NCI-H345 (cell line): ENCODE results near the gene R3HDM2.
A peak's percentile ranks its signal among the peaks of the same experiment; 100 is the strongest.

Experiments
- DNase-seq: peaks from one replicate; lab custom pipeline; 2025; lab: John Stamatoyannopoulos, UW

Gene R3HDM2

DNA sequence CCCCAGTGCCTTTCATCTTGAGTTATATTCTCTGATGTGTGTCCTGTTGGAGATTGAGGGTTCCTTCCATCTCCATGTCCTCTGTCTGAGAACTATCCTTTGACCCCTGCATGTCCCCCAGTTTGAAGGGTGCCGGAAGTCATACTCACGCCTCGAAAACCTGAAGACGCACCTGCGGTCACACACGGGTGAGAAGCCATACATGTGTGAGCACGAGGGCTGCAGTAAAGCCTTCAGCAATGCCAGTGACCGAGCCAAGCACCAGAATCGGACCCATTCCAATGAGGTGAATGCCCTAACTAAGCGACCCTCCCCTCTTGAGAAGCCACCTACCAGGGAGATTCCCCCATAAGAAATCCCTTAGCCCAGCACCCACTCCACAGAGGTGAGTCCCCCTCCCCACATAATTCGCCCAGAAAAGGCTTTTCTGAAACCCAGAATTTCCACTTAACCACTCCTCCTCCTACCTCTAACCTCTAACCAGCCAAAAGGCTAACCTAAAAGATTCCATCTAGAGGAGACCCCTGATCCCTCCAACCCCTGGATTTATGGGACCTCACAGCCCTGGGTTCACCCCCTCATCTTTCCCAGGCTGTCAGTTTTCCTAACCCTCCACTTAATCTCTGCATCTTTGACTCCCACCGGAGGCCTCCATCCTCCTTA lies 36.5 kb upstream of the R3HDM2 start:
- no peak for DNase-seq

DNA sequence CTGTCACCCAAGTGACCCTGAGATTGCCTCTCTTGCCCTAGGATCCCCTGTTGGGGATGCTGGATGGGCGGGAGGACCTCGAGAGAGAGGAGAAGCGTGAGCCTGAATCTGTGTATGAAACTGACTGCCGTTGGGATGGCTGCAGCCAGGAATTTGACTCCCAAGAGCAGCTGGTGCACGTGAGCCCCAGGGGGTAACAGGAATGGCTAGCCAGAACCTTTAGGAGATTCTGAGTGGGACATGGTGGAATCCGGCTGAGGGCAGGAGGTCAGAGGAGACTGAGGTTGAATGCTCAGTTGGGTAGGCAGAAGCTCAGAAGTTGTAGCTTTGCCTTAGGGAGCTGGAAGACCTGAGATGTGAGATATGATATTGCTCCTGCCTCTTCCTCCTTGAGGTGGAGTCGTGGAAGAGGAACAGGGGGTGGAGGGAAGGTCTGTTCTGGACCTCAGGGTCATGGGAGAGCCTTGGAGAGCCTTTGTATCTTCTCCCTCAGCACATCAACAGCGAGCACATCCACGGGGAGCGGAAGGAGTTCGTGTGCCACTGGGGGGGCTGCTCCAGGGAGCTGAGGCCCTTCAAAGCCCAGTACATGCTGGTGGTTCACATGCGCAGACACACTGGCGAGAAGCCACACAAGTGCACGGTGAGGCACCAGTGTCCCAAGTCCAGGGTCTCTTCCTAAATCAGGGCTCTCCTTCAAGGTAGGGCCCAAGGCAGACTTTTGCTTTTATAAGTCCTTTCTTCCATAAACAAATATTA lies 35.1 kb upstream of the R3HDM2 start:
- no peak for DNase-seq

DNA sequence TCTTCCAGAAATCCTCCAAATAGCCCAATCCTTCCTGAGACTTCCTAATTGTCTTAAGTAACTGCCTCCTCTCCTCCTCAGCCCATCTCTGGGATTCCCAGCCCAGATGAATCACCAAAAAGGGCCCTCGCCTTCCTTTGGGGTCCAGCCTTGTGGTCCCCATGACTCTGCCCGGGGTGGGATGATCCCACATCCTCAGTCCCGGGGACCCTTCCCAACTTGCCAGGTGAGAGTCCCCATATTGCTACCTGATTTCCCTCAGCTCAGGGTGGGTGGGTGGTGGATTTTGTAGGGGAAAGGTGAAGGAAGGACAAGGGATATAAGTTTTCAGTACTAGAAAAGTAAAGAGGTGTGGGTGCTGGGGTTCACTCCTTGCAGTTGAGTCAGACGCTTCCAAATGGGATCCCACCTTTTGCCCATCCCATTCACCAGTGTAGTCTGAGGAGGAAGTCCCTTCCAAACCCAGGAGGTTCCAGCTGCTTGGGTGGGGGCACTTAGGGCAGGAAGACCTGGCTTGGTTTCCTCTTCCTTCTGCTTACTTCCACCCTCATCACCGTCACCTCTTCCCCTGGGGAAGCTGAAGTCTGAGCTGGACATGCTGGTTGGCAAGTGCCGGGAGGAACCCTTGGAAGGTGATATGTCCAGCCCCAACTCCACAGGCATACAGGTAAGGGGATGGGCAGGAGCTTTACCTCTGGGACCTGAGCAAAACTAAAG lies 34.3 kb upstream of the R3HDM2 start:
- no peak for DNase-seq

GRCh38 chr12:57464569-57464968 lies 33.7 kb upstream of the R3HDM2 start:
- DNase-seq = no peak

- DNase-seq = no peak
Observed at GRCh38 chr12:57462912-57463253, 32.0 kb upstream of the R3HDM2 start.

GRCh38 chr12:57462251-57462911 lies 31.5 kb upstream of the R3HDM2 start:
- peak; percentile 90 for DNase-seq

DNA sequence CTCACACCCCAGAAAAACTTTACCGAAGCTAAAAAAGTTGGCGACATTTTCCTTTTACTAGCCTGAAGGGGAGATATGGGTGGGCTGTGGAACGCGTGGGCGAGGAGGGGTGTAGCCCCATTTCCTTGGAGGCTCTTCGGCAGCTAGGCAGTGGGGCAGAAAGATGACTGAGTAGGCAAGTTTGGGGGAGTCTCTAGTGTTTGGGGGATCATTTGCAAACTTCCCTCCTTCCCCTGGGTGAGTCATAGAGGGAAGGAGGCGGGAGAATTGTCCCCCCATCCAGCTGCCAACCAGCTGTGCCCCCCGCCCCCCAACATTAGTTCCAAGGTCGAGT lies 31.0 kb upstream of the R3HDM2 start:
- DNase-seq = no peak

DNA sequence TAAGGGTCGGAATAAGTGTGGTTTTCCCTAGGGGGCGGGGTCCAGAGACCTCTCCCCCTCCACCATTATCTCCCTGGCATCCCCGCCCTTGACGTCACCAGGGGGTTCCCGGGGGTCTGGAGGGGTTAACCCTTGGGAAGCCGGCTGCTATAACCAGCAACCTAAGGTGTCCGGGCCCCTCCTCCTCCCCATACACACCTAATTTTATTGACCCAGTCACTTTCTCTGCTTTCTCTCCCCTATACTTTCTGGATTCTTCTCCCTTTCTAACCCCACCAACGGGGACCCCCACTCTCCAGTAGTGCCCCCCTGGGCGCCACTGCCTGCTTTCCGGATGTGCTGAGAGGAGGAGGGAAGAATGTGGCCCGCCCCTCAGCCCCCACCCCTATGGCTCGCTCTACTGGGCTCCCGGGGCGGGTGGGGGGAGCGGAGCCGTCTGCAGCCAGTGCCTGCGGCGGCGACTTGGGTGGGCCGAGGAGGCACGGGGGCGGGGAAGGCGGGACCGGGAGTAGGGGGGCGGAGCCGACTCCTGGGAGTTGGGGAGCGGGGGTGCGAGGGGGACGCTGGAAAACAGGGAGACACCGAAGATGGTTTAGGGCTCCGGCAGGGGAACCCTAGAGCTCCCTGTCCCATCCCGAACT lies 30.6 kb upstream of the R3HDM2 start:
- peak; percentile 21 for DNase-seq

DNA sequence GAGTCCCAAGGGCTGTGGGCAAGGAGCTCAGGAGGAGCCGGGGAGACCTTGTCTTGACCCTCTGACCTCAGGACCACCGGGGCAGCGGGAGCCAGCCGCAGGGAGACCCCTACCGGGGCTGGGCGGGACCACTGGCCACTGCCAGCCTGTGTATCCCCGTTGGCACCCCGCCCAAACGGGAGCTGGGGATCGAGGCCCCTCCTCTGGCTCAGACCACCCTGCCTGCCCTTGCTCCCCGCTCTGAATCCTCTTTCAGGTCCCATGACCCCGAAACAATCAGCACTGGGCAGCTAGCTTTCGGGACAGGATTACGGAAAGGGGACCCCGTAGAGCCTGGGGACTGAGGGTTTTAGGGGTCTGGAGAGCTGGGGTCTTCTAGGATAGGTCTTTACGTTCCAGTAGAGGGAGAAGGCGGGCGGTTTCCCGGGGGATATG lies 30.0 kb upstream of the R3HDM2 start:
- DNase-seq = no peak

DNA sequence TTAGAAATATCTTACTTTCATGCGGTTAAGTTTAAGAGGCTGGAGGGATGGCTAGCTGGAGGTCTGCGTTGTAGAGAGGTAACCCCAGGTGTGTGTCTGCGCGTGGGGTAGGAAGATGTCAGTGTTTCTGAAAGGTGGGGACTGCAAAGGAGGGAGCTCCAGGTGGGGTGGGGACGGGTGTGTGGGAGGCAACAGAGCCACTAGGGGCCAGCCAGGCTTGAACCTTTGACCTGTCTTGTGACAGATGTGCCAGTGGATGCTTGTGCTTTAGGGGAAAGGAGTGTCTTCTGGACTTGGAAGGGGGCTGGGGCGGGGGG lies 29.6 kb upstream of the R3HDM2 start:
- no peak for DNase-seq

- no peak for DNase-seq
Observed at GRCh38 chr12:57459750-57460467, 29.1 kb upstream of the R3HDM2 start, which contains the start of gene GLI1. GLI1 (plus strand) TSS chr12:57459785; CDS start chr12:57463692, 3,907 bp downstream.

- DNase-seq = peak; percentile 94
Observed at GRCh38 chr12:57459055-57459749, 28.4 kb upstream of the R3HDM2 start.

DNA sequence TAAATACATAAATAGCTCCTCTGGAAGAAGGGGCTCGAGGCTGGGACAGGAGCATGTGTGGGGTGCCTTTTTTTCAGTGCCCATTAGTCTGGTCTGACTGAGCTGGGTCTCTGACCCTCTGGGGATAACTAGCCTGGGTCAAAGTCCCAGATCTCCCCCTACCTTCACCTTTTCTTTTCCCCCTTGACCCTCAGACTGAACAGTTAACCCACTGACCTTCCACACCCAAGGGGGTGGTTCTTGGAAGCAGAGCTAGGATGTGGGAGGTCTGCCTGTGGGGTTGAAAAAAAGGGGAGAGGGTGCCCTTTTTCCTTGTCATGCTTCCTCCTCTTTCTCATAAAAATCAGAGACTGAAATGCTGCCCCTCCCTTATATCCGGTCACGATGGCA lies 27.8 kb upstream of the R3HDM2 start:
- no peak for DNase-seq

GRCh38 chr12:57456737-57457490 lies 26.1 kb upstream of the R3HDM2 start:
- DNase-seq = no peak

DNA sequence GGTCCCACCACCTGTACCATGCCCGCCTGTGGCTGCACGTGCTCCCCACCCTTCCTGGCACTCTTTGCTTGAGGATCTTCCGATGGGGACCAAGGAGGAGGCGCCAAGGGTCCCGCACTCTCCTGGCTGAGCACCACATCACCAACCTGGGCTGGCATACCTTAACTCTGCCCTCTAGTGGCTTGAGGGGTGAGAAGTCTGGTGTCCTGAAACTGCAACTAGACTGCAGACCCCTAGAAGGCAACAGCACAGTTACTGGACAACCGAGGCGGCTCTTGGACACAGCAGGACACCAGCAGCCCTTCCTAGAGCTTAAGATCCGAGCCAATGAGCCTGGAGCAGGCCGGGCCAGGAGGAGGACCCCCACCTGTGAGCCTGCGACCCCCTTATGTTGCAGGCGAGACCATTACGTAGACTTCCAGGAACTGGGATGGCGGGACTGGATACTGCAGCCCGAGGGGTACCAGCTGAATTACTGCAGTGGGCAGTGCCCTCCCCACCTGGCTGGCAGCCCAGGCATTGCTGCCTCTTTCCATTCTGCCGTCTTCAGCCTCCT lies 25.4 kb upstream of the R3HDM2 start:
- DNase-seq = peak; percentile 38

DNA sequence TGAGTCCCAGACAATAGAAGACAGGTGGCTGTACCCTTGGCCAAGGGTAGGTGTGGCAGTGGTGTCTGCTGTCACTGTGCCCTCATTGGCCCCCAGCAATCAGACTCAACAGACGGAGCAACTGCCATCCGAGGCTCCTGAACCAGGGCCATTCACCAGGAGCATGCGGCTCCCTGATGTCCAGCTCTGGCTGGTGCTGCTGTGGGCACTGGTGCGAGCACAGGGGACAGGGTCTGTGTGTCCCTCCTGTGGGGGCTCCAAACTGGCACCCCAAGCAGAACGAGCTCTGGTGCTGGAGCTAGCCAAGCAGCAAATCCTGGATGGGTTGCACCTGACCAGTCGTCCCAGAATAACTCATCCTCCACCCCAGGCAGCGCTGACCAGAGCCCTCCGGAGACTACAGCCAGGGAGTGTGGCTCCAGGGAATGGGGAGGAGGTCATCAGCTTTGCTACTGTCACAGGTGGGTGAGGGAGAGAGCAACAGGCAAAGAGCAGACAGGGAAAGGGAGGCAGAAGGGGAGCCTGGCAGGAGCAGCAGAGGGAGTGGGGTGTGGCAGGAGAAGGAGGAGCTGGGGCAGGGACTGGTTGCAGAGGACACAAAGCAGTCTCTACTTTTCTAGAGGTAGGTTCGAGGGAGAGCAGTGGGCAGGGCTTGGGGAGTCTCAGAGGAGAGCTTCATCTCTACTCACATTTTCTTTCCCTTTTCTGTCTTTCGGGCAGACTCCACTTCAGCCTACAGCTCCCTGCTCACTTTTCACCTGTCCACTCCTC lies 24.7 kb upstream of the R3HDM2 start:
- DNase-seq = no peak

DNA sequence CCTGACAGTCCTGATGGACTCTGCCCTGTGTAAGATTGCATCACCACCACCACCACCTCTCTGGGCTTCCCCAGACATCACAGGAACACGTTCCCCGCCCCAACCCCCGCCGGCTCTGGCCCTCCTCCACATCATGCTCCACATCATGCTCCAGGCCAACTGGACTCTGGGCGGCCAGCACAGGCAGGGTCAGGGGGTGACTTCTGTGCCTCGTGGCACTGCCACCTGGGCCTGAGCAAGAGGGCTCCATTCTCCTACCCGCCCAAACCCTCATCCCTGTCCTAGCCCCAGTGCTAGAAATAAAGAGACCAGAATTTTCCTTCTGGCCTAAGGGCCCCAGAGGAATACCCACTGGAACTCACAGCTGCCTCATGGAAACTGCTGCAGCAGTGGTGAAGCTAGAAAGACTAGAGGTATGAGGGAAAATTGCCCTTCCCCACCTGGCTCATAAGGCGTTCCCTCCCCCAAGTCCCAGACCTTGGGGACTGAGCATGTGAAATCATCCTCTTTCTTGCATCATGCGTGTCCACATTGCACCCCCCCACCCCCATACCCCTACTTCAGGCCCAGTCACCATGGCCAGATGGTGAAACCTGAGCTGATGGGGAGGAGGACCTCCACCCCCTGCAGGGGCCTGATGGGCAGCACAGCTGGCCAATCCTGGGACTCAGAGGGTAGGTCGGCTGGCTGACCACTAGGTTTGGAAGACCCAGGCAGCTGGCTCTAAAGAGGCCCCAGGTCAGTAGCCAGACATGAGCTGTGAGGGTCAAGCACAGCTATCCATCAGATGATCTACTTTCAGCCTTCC lies 23.9 kb upstream of the R3HDM2 start, which contains the start of gene INHBE:
Gene INHBE, plus strand, starts transcription at position 742 of the 808 bp plus-strand sequence. CDS start 230 bp downstream, outside the sequence.
- DNase-seq = no peak

DNA sequence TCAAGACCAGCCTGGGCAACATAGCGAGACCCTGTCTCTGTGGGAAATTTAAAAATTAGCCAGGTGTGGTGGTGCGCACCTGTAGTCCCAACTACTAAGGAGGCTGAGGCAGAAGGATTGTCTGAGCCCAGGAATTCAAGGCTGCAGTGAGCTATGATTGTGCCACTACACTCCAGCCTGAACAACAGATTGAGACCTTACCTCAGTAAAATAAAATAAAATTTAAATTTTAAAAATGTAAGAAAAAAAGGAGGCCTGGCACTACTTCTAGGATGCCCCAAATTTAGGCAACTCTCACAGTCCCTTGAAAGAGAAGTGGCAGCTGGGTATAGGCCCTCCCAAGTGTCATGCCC lies 23.3 kb upstream of the R3HDM2 start:
- DNase-seq = no peak
